Ishikawa (cell line): ENCODE measurements around the gene EFNA1.
"Not testable (repeated sequence)": the region's sequence is repeated elsewhere in the genome, so short reads cannot be mapped to it uniquely, and the experiment has no call there.

Source experiments
- CEBPB ChIP-seq: IDR thresholded peaks from 2 replicates; pipeline ENCODE4 v1.6.1; 2012
- CREB1 ChIP-seq: IDR thresholded peaks from 2 replicates; pipeline ENCODE4 v1.6.1; 2012; ENCODE audit warnings: low read depth
- EGR1 ChIP-seq: IDR thresholded peaks from 2 replicates; pipeline ENCODE4 v1.6.1; 2012
- EP300 ChIP-seq: IDR thresholded peaks from 2 replicates; pipeline ENCODE4 v1.6.1; 2012; ENCODE audit warnings: borderline replicate concordance
- FOXM1 ChIP-seq: IDR thresholded peaks from 2 replicates; pipeline ENCODE4 v1.6.1; 2012; ENCODE audit warnings: low read depth, borderline replicate concordance
- NFIC ChIP-seq: IDR thresholded peaks from 2 replicates; pipeline ENCODE4 v1.6.1; 2012
- RAD21 ChIP-seq: IDR thresholded peaks from 2 replicates; pipeline ENCODE4 v1.6.1; 2012; ENCODE audit warnings: low read depth
- TAF1 ChIP-seq: IDR thresholded peaks from 2 replicates; pipeline ENCODE4 v1.6.1; 2012; ENCODE audit warnings: low read depth, mild to moderate bottlenecking
- TCF12 ChIP-seq: IDR thresholded peaks from 2 replicates; pipeline ENCODE4 v1.6.1; 2012; ENCODE audit warnings: low read depth
- TEAD4 ChIP-seq: IDR thresholded peaks from 2 replicates; pipeline ENCODE4 v1.6.1; 2012
- YY1 ChIP-seq: IDR thresholded peaks from 2 replicates; pipeline ENCODE4 v1.6.1; 2012; ENCODE audit warnings: low read depth
- TF ChIP-seq, protein P1 (sequence below): IDR thresholded peaks from 2 replicates; pipeline ENCODE4 v1.6.1; 2012; ENCODE audit warnings: low read depth, mild to moderate bottlenecking
- TF ChIP-seq, protein P2 (sequence below): IDR thresholded peaks from 2 replicates; pipeline ENCODE4 v1.6.1; 2012
- TF ChIP-seq, protein P3 (sequence below): IDR thresholded peaks from 2 replicates; pipeline ENCODE4 v1.6.1; 2012

DNA sequence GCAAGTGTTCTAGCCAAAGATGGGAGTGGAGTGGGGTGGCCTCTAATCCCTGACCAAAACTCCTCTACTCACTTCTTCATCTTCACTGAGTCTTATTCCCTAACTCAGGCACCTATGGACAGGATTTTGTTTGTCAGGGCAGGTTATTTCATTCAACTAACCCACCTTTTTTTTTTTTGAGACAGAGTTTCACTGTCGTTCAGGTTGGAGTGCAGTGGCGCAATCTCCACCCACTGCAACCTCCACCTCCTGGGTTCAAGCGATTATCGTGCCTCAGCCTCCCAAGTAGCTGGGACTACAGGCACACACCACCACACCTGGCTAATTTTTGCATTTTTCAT, 40.4 kb downstream of the EFNA1 start:
- TF ChIP-seq, protein P1, sequence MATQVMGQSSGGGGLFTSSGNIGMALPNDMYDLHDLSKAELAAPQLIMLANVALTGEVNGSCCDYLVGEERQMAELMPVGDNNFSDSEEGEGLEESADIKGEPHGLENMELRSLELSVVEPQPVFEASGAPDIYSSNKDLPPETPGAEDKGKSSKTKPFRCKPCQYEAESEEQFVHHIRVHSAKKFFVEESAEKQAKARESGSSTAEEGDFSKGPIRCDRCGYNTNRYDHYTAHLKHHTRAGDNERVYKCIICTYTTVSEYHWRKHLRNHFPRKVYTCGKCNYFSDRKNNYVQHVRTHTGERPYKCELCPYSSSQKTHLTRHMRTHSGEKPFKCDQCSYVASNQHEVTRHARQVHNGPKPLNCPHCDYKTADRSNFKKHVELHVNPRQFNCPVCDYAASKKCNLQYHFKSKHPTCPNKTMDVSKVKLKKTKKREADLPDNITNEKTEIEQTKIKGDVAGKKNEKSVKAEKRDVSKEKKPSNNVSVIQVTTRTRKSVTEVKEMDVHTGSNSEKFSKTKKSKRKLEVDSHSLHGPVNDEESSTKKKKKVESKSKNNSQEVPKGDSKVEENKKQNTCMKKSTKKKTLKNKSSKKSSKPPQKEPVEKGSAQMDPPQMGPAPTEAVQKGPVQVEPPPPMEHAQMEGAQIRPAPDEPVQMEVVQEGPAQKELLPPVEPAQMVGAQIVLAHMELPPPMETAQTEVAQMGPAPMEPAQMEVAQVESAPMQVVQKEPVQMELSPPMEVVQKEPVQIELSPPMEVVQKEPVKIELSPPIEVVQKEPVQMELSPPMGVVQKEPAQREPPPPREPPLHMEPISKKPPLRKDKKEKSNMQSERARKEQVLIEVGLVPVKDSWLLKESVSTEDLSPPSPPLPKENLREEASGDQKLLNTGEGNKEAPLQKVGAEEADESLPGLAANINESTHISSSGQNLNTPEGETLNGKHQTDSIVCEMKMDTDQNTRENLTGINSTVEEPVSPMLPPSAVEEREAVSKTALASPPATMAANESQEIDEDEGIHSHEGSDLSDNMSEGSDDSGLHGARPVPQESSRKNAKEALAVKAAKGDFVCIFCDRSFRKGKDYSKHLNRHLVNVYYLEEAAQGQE, result not testable (repeated sequence)
- not testable (repeated sequence) for TF ChIP-seq RAD21, NFIC, YY1, TAF1, EGR1, EP300, TEAD4, FOXM1, CREB1, TCF12
- TF ChIP-seq, protein P2, sequence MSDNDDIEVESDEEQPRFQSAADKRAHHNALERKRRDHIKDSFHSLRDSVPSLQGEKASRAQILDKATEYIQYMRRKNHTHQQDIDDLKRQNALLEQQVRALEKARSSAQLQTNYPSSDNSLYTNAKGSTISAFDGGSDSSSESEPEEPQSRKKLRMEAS, result not testable (repeated sequence)
- peak; percentile 25; the same call in 1 of the 2 replicates for TF ChIP-seq CEBPB
- TF ChIP-seq, protein P3, sequence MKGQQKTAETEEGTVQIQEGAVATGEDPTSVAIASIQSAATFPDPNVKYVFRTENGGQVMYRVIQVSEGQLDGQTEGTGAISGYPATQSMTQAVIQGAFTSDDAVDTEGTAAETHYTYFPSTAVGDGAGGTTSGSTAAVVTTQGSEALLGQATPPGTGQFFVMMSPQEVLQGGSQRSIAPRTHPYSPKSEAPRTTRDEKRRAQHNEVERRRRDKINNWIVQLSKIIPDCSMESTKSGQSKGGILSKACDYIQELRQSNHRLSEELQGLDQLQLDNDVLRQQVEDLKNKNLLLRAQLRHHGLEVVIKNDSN, result not testable (repeated sequence)
